NCI-H748 (cell line): Measurements from ENCODE around the gene CLDN5.

Experiments used
- DNase-seq: peaks from one replicate; lab custom pipeline; 2025; ENCODE audit not compliant: unreplicated experiment; lab: John Stamatoyannopoulos, UW

The CLDN5 gene, protein sequence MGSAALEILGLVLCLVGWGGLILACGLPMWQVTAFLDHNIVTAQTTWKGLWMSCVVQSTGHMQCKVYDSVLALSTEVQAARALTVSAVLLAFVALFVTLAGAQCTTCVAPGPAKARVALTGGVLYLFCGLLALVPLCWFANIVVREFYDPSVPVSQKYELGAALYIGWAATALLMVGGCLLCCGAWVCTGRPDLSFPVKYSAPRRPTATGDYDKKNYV

GRCh38 chr22:19524170-19525115 is at the start of gene CLDN5:
Gene CLDN5, minus strand, starts transcription at chr22:19524410. Its CDS starts 155 bp downstream, at chr22:19524255.
- DNase-seq: peak; percentile 46

DNA sequence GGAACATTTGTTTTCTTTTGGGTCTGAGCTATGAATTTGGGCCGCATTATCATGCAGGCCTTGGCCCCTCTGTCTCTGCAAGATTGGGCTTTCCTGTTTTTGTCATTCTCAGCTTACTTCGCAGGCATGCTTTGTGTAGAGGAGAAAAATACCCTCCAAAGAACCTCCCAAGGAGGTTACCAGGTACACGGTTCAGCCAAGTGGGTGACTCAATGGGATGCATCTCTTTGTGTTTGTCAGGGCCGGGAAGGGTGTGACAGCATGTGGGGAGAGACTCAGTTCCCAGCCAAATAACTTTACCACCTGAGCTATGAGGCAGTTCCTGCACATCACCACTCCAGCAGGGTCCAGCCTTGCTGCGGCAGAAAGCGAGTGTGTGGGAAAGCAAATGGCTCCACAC is 47.8 kb upstream of the CLDN5 start:
- DNase-seq: no peak

GRCh38 chr22:19571207-19571795 is 47.1 kb upstream of the CLDN5 start:
- DNase-seq: no peak

DNA sequence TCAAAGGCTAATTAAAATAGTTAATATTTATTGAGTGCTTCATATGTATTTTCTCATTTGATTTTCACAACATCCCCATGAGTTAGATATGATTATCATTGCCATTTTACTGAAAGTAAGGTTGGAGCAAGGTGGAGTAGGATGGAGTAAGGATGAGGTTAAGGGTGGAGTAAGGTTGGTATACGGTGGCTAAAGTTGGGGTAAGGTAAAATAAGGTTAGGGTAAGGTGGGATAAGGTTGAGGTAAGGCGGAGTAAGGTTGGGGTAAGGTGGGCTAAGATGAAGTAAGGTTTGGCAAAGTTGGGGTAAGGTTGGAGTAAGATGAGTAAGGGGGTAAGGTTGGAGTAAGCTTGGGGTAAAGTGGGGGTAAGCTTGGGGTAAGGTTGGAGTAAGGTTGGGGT is 45.8 kb upstream of the CLDN5 start:
- DNase-seq: no peak

DNA sequence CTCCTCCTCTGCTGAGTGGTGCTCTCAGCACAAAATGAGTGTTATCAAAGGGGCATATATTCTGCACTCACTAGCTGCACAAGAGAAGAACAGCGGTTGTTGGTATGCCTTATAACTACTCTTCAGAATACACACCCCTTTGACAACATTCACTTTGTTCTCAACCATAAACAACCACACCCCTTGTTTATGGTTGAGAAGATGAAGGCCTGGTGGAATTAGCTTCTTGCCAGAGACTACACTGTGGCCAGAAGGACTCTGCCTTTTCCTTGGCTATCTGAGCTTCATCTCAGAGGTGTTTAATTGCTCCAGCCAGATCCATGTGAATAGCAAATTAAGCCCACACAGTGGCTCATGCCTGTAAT is 45.0 kb upstream of the CLDN5 start:
- no peak for DNase-seq

DNA sequence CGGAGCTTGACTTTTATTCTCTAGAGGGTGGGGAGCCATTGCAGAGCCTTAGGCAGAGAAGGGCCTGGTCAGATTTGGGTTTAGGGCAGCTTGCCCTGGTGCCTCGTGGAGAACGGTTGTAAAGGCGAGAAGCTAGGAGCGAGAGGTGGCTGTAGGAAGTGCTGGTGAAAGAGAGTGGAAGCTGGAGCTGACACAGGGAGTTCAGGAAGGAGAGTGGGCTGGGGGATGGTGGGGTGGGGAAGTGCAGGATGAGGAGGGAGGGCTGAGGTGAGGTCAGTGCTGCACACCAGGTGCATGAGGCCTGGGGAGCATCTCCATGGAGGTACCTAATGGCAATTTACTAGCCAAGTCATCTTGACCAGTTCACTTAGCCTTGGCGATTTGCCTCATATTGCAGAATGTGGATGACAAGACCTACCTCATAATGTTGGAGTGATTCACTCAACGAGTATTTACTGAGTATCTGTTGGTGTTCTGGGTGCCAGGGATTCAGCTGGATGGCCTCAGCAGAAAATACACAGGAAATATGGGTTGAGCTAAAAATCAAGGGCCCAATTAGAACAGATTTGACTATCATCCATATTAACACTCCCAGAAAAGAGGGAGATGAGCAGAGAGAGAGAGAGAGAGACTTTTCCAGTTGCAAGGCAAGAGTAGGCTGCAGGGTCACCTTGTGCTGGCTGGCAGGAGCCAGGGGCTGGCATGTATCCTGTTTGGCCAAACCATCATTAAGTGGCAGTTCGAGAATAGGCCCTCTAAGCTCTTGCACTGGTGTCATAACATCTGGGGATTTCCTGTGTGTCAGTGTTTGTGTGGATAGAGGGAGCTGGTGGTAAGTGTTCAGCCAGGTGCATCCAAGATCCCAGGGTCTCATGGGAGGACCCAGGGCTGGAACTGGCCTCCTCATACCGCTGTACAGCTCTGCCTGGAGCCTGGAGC is 44.4 kb upstream of the CLDN5 start:
- no peak for DNase-seq

- DNase-seq: no peak
Measured at GRCh38 chr22:19567157-19568009, 43.2 kb upstream of the CLDN5 start.

DNA sequence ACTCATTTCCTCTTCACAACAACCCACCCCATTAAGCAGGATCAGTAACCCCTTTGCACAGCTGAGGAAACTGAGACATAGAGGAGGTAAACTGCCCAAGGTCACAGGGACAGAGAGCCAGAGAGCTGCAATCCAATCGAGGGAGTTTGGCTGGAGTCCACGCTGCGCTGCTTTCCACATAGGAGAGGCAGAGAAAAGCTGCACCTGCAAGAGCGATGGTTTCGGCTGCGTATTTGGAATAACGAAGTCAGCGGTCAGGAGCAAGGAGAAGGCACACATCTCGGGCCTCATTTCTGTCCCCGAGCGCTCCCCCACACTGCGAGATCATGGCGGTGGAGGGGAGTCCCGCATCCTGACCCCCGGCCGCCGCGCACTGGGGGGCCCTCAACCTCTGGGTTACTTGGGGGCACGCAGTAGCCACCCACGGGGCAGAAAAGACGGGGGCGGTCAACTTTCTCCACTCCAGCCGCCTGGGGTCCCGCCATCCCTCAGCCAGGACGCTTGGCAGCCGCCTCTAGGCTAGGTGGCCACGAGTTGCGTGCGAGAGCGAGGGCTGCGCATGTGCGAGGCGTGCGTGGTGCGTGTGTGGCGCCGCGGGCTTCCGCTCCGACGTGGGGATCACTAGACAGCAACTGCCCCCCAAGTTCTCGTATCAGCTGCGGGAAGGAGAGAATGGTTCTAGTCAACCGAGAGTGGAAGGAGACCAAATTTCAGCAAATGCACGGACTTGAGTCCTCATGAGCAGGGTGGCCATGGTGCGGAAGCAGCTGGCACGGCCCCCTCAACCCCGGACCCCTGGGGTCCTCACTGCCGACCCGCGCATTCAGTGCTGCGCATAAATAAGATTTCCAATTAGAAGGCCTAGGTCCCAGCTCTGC is 42.3 kb upstream of the CLDN5 start:
- DNase-seq: no peak

DNA sequence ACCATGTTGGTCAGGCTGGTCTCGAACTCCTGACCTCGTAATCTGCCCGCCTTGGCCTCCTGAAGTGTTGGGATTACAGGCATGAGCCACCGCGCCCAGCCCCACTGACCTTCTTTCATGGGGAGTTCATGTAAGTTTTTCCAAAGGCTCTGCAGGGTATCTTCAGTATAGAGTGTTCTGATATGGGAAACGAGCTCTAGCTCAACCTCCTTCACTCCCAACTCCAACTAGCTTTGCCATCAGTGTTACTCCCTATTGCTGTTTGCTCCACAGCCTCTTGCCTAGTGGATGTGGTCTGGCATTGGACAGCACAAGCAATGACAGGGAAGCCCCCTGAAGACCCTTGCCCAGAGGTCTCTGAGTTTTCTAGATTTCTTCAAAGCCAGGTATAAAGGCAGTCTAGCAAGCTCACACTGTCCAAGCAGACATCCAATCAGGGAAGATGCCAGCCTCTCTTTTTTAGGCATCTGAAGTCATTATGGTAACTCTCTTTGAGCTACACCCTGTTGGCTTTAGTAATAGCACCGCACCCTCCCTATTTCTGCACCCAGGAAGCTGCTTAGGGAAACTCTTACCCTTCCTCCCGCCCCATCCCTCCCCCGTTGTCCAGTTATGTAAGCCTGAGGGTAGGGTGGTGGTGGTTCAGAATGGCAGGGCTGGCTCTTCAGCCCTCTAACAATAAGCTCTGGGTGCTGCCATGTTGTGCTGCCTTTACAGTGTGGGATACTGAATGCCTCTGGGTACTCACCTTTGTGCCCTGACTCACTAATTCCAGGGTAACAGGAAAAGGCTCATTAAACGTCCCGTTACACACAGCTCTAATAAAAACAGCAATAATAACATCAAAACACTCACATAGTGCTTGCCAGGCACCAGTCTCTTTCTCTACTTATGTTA is 41.4 kb upstream of the CLDN5 start:
- no peak for DNase-seq

DNA sequence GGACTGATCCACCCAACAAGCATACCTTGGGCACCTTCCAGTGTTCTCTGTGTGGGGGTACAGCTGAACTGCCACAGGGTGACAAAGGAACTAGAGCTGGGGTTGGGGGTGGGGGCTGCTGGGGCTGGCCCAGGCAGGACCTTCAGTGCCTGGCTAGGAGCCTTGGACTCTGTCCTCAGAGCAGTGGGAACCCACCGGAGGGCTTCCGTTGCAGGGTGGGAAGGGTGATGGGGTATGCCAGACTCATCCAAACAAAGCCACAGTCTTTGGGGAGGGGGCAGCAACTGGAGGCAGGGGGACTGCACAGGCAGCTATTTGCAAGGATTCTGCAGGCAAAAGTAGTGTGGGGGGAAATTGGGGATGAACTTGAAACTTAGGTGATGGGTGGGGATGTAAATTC is 35.7 kb upstream of the CLDN5 start:
- no peak for DNase-seq

- DNase-seq: no peak
Measured at GRCh38 chr22:19559324-19559811, 35.2 kb upstream of the CLDN5 start.

DNA sequence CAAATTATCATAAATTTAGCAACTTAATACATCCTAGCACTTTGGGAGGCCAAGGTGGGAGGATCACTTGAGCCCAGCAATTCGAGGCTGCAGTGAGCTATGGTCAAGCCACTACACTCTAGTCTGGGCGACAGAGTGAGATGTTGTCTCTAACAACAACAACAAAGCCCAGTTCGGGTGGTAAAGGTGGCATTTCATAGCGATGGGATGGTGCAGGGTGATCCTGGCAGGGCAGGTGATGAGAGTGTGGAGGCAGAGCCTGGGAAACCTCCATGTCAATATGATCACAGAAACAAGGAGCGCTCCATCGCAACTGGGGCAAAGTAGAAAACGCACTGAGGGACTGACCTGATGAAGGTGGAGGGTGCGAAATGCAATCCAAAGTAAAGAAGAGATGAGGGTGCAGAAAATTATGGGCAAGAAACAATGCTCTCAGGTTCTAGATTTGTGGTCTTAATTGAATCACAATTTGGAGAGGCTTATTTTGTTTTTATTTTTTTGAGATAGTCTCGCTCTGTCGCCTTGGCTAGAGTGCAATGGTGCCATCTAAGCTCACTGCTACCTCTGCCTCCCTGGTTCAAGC is 32.8 kb upstream of the CLDN5 start:
- DNase-seq: no peak

GRCh38 chr22:19555651-19556050 is 31.4 kb upstream of the CLDN5 start:
- DNase-seq: no peak

GRCh38 chr22:19554834-19555404 is 30.7 kb upstream of the CLDN5 start:
- no peak for DNase-seq

DNA sequence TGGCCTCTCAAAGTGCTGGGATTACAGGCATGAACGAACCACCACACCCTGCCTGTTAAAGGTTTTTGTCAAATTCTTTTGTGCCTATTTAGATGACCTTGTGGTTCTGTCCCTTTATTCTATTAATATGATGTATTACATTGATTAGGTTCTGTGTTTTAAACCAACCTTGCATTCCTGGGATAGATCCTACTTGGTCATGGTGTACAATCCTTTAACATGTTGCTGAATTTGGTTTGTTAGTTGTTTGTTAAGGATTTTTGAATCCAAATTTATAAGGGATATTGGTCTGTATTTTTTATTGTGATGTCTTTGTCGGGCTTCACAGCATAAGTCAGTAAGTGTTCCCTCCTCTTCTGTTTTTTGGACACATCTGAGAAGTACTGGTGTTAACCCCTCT is 29.0 kb upstream of the CLDN5 start:
- DNase-seq: no peak

DNA sequence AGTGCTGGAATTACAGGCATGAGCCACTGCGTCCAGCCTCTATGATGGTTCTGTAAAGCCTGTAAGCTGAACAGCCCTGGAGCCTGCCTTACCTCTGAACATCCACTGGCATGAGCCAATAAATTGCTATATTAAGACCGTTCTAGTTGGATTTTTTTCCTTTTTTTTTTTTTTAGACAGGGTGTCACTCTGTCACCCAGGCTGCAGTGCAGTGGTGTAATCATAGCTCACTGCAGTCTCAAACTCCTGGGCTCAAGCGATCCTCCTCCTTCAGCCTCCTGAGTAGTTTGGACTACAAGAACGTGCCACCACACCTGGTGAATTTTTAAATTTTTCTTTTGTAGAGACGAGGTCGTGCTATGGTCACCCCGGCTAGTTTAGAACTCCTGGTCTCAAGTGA is 26.2 kb upstream of the CLDN5 start:
- DNase-seq: no peak

DNA sequence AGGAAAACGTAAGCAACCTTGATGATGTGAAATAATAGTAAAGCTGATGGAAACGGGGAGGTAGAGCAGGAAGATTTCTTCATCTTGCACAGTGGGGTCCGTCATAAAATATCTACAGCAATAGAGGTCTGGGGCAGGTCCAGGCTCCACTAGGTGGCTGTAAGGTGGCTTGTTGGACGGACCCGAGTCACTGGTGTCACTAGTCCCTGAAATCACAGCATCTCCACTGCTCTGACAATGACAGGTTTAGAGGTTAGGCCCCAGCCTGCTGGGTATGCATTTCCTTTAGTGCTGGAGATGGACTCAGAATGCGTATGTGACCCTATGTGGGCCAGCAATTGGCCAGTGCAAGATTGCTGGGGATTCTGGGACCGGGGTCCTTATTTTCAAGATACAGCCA is 25.2 kb upstream of the CLDN5 start:
- no peak for DNase-seq
